HEK293 (cell line): Measurements from ENCODE around the gene KCNJ9.

ENCODE experiments used
- CTCF ChIA-PET: fragments of 350-600 bp; formaldehyde crosslinking; extraction: SDS; loops from one replicate; lab custom pipeline; 2021; ENCODE audit warnings: antibody characterized with exemption; lab: Yijun Ruan, JAX
- POLR2A ChIA-PET: fragments of 300-600 bp; formaldehyde crosslinking; extraction: SDS; loops from one replicate; lab custom pipeline; 2020; ENCODE audit warnings: antibody characterized with exemption, inconsistent platforms; lab: Yijun Ruan, JAX
- H3K27ac ChIP-seq: fragments of 200-500 bp; sonication (Bioruptor generic); 2 replicates; pipeline ENCODE4 v1.5.1; 2014; ENCODE audit warnings: low read depth, low read length, control low read depth, inconsistent platforms; ENCODE audit errors: extremely low read depth
- H3K36me3 ChIP-seq, 2 experiments: fragments of 200-500 bp in 1 of 2; sonication (Bioruptor generic) in 1 of 2; 1 replicate in 1 of 2; 2 replicates in 1 of 2; pipeline ENCODE4 v1.5.1; 2014 to 2017; ENCODE audit warnings: inconsistent platforms in 2 of 2, low read length in 2 of 2; ENCODE audit not compliant: control insufficient read depth in 2 of 2, insufficient read depth in 1 of 2
- H3K4me1 ChIP-seq: fragments of 200-500 bp; sonication (Bioruptor generic); 2 replicates; pipeline ENCODE4 v1.5.1; 2014; ENCODE audit warnings: mild to moderate bottlenecking, low read length, inconsistent platforms; ENCODE audit not compliant: control insufficient read depth, insufficient read depth
- H3K4me3 ChIP-seq: 2 replicates; pipeline ENCODE4 v1.5.1; 2011; ENCODE audit warnings: low read depth, mild to moderate bottlenecking, control low read depth, low read length, moderate library complexity
- H3K9me3 ChIP-seq: fragments of 200-500 bp; sonication (Bioruptor generic); 2 replicates; pipeline ENCODE4 v1.5.1; 2014; ENCODE audit warnings: low read depth, low read length, inconsistent platforms; ENCODE audit not compliant: control insufficient read depth, insufficient read depth
- ATF2 ChIP-seq: fragments of 450-650 bp; formaldehyde crosslinking; IDR thresholded peaks from 2 replicates; pipeline ENCODE4 v1.5.1; 2016; ENCODE audit warnings: missing biosample characterization, missing genetic modification characterization, low read depth
- OVOL3 ChIP-seq: fragments of 450-650 bp; formaldehyde crosslinking; IDR thresholded peaks from 2 replicates; pipeline ENCODE4 v1.5.1; 2016; ENCODE audit warnings: missing biosample characterization, missing genetic modification characterization
- SP2 ChIP-seq: fragments of 450-650 bp; formaldehyde crosslinking; IDR thresholded peaks from 2 replicates; pipeline ENCODE4 v1.5.1; 2016; ENCODE audit warnings: missing biosample characterization, missing genetic modification characterization
- ZNF132 ChIP-seq: fragments of 450-650 bp; formaldehyde crosslinking; IDR thresholded peaks from 2 replicates; pipeline ENCODE4 v1.5.1; 2017; ENCODE audit warnings: missing biosample characterization, missing genetic modification characterization, borderline replicate concordance
- ZNF146 ChIP-seq: fragments of 450-650 bp; formaldehyde crosslinking; IDR thresholded peaks from 2 replicates; pipeline ENCODE4 v1.5.1; 2016; ENCODE audit warnings: missing biosample characterization, missing genetic modification characterization
- ZNF157 ChIP-seq: fragments of 450-650 bp; formaldehyde crosslinking; IDR thresholded peaks from 2 replicates; pipeline ENCODE4 v1.5.1; 2016; ENCODE audit warnings: missing biosample characterization, missing genetic modification characterization
- ZNF202 ChIP-seq: fragments of 450-650 bp; formaldehyde crosslinking; IDR thresholded peaks from 2 replicates; pipeline ENCODE4 v1.5.1; 2016; ENCODE audit warnings: missing biosample characterization, missing genetic modification characterization, borderline replicate concordance
- ZNF214 ChIP-seq: fragments of 450-650 bp; formaldehyde crosslinking; IDR thresholded peaks from 2 replicates; pipeline ENCODE4 v1.5.1; 2017; ENCODE audit warnings: missing biosample characterization, mild to moderate bottlenecking, missing genetic modification characterization, borderline replicate concordance
- ZNF248 ChIP-seq: fragments of 450-650 bp; formaldehyde crosslinking; IDR thresholded peaks from 2 replicates; pipeline ENCODE4 v1.5.1; 2017; ENCODE audit warnings: missing biosample characterization, missing genetic modification characterization
- ZNF274 ChIP-seq, 2 experiments: fragments of 200-500 bp in 1 of 2; fragments of 450-650 bp in 1 of 2; sonication (Bioruptor generic) in 1 of 2; formaldehyde crosslinking in 1 of 2; IDR thresholded peaks; 2 replicates each; pipeline versions ENCODE4 v1.5.1 to v1.6.1; 2014 to 2016; ENCODE audit warnings: borderline replicate concordance in 1 of 2, inconsistent platforms in 1 of 2, low read length in 1 of 2, missing biosample characterization in 1 of 2, missing genetic modification characterization in 1 of 2
- ZNF335 ChIP-seq: fragments of 450-650 bp; formaldehyde crosslinking; conservative IDR thresholded peaks from 2 replicates; pipeline ENCODE4 v1.5.1; 2016; ENCODE audit warnings: missing biosample characterization, missing genetic modification characterization
- ZNF48 ChIP-seq: fragments of 450-650 bp; formaldehyde crosslinking; IDR thresholded peaks from 2 replicates; pipeline ENCODE4 v1.5.1; 2016; ENCODE audit warnings: missing biosample characterization, missing genetic modification characterization
- ZNF530 ChIP-seq: fragments of 450-650 bp; formaldehyde crosslinking; IDR thresholded peaks from 2 replicates; pipeline ENCODE4 v1.5.1; 2016; ENCODE audit warnings: low read depth, missing biosample characterization, missing genetic modification characterization
- ZNF558 ChIP-seq: fragments of 450-650 bp; formaldehyde crosslinking; IDR thresholded peaks from 2 replicates; pipeline ENCODE4 v1.5.1; 2016; ENCODE audit warnings: missing biosample characterization, missing genetic modification characterization
- ZNF571 ChIP-seq: fragments of 450-650 bp; formaldehyde crosslinking; IDR thresholded peaks from 2 replicates; pipeline ENCODE4 v1.5.0; 2017; ENCODE audit warnings: missing biosample characterization, missing genetic modification characterization
- ZNF596 ChIP-seq: fragments of 450-650 bp; IDR thresholded peaks from 2 replicates; pipeline ENCODE4 v1.5.0; 2018; ENCODE audit warnings: missing biosample characterization, mild to moderate bottlenecking, missing genetic modification characterization, moderate library complexity
- ZNF670 ChIP-seq: fragments of 450-650 bp; formaldehyde crosslinking; IDR thresholded peaks from 2 replicates; pipeline ENCODE4 v1.5.1; 2016; ENCODE audit warnings: missing biosample characterization, missing genetic modification characterization, low read depth
- ZNF768 ChIP-seq: fragments of 450-650 bp; formaldehyde crosslinking; IDR thresholded peaks from 2 replicates; pipeline ENCODE4 v1.5.1; 2018; ENCODE audit warnings: missing biosample characterization, mild to moderate bottlenecking, missing genetic modification characterization
- ZNF777 ChIP-seq: fragments of 450-650 bp; formaldehyde crosslinking; IDR thresholded peaks from 2 replicates; pipeline ENCODE4 v1.5.1; 2017; ENCODE audit warnings: missing biosample characterization, missing genetic modification characterization, borderline replicate concordance
- TF ChIP-seq, protein P1 (sequence below): fragments of 450-650 bp; formaldehyde crosslinking; IDR thresholded peaks from 2 replicates; pipeline ENCODE4 v1.5.1; 2016; ENCODE audit warnings: missing biosample characterization, missing genetic modification characterization
- TF ChIP-seq, protein P2 (sequence below): fragments of 450-650 bp; formaldehyde crosslinking; IDR thresholded peaks from 2 replicates; pipeline ENCODE4 v1.5.1; 2017; ENCODE audit warnings: missing biosample characterization, missing genetic modification characterization
- TF ChIP-seq, protein P3 (sequence below): fragments of 450-650 bp; formaldehyde crosslinking; IDR thresholded peaks from 2 replicates; pipeline ENCODE4 v1.5.1; 2016; ENCODE audit warnings: missing biosample characterization, missing genetic modification characterization
- TF ChIP-seq, protein P4 (sequence below): fragments of 450-650 bp; formaldehyde crosslinking; IDR thresholded peaks from 2 replicates; pipeline ENCODE4 v1.5.1; 2017; ENCODE audit warnings: missing biosample characterization, missing genetic modification characterization

Gene KCNJ9

DNA sequence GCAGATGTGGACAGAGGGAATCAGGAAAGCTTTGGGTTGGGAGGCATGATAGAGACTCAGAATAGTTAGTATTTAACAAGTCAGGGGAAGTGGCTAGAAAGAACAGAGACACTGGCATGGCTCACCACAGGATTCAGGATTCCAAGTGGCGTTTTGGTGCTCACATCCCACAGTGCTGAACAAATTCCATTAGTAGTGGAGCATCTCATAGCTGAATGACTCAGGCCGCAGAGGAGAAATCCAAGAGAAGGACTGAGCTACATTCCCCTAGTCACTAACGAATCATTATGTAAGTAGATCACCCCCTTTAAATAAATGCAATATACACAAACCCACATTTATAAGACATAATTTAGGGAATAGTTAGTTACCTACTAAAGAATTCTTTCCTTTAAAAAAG lies 5.0 kb upstream of the KCNJ9 start (continued):
- TF ChIP-seq ZNF146 (tag by site-specific recombination): no peak
- no peak for TF ChIP-seq OVOL3 (tag by site-specific recombination)
- no peak for TF ChIP-seq ZNF335 (tag by site-specific recombination)
- TF ChIP-seq ZNF157 (tag by site-specific recombination): no peak
- TF ChIP-seq ZNF571: no peak
- TF ChIP-seq ZNF670 (tag by site-specific recombination): no peak
- TF ChIP-seq, protein P1, sequence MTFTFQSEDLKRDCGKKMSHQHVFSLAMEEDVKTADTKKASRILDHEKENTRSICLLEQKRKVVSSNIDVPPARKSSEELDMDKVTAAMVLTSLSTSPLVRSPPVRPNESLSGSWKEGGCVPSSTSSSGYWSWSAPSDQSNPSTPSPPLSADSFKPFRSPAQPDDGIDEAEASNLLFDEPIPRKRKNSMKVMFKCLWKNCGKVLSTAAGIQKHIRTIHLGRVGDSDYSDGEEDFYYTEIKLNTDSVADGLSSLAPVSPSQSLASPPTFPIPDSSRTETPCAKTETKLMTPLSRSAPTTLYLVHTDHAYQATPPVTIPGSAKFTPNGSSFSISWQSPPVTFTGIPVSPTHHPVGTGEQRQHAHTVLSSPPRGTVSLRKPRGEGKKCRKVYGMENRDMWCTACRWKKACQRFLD (tag by site-specific recombination): no peak

DNA sequence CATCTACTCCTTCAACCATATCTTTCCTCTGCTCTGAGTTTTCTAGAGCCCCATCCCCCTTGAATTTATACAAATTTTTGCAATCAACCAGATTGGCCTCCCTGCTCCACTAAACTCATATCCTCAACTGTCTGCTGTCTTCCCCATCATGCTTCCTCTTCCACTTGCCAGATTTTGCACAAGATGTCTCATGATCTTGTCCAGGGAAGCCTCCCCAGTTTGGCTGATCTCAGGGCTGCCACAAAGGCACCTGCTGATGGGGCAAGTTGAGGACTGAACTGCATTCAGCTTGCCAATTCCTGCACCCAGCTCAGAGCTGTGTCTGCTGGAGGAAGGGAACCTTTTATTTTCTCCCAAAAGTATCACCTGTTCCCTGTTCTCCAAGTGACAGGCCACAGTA lies 3.9 kb upstream of the KCNJ9 start:
- POLR2A ChIA-PET: interaction anchor here (0.6 kb wide), 1 partner anchor 142 kb away, joined by 5 read pairs; no protein-coding TSS in a partner anchor
- Histone ChIP-seq H3K27ac (no peak overlapping the region), H3K4me1 (no peaks in the 10 kb centered on the region), H3K36me3 (no peaks in the 10 kb centered on the region), H3K9me3 (no peaks in the 10 kb centered on the region), H3K4me3 (no peak overlapping the region)
- CTCF ChIA-PET: interaction anchor here (0.5 to 16.5 kb wide), 18 partner anchors 7 to 1769 kb away, joined by 3 to 541 read pairs (median 6); partner anchors contain the start of genes FCRL6, IGSF8, KCNJ10 and PIGM
- TF ChIP-seq ZNF596 (tag by site-specific recombination): no peak
- no peak for TF ChIP-seq ZNF48 (tag by site-specific recombination)
- no peak for TF ChIP-seq ZNF157 (tag by site-specific recombination)
- TF ChIP-seq ZNF214 (tag by site-specific recombination): no peak
- TF ChIP-seq SP2 (tag by site-specific recombination): no peak
- TF ChIP-seq ZNF248 (tag by site-specific recombination): no peak
- no peak for TF ChIP-seq ATF2 (tag by site-specific recombination)
- TF ChIP-seq, protein P2, sequence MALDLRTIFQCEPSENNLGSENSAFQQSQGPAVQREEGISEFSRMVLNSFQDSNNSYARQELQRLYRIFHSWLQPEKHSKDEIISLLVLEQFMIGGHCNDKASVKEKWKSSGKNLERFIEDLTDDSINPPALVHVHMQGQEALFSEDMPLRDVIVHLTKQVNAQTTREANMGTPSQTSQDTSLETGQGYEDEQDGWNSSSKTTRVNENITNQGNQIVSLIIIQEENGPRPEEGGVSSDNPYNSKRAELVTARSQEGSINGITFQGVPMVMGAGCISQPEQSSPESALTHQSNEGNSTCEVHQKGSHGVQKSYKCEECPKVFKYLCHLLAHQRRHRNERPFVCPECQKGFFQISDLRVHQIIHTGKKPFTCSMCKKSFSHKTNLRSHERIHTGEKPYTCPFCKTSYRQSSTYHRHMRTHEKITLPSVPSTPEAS (tag by site-specific recombination): no peak
- TF ChIP-seq, protein P3, sequence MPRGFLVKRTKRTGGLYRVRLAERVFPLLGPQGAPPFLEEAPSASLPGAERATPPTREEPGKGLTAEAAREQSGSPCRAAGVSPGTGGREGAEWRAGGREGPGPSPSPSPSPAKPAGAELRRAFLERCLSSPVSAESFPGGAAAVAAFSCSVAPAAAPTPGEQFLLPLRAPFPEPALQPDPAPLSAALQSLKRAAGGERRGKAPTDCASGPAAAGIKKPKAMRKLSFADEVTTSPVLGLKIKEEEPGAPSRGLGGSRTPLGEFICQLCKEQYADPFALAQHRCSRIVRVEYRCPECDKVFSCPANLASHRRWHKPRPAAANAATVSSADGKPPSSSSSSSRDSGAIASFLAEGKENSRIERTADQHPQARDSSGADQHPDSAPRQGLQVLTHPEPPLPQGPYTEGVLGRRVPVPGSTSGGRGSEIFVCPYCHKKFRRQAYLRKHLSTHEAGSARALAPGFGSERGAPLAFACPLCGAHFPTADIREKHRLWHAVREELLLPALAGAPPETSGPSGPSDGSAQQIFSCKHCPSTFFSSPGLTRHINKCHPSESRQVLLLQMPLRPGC (tag by site-specific recombination): no peak
- no peak for TF ChIP-seq ZNF274 (IDR thresholded peaks at IDR 0.05; ENCODE audit: low read length)
- no peak for TF ChIP-seq ZNF274 (tag by site-specific recombination; IDR thresholded peaks at IDR 0.05; ENCODE audit: borderline replicate concordance)
- TF ChIP-seq, protein P4, sequence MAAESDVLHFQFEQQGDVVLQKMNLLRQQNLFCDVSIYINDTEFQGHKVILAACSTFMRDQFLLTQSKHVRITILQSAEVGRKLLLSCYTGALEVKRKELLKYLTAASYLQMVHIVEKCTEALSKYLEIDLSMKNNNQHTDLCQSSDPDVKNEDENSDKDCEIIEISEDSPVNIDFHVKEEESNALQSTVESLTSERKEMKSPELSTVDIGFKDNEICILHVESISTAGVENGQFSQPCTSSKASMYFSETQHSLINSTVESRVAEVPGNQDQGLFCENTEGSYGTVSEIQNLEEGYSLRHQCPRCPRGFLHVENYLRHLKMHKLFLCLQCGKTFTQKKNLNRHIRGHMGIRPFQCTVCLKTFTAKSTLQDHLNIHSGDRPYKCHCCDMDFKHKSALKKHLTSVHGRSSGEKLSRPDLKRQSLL (tag by site-specific recombination): no peak
- TF ChIP-seq ZNF558 (tag by site-specific recombination): no peak
- no peak for TF ChIP-seq ZNF202 (tag by site-specific recombination)
- TF ChIP-seq ZNF768: no peak
- TF ChIP-seq OVOL3 (tag by site-specific recombination): no peak
- TF ChIP-seq ZNF777 (tag by site-specific recombination): no peak
- no peak for TF ChIP-seq ZNF132 (tag by site-specific recombination)
- TF ChIP-seq ZNF530 (tag by site-specific recombination): no peak
